Transverse colon (tissue), 4 donors: ENCODE data around the gene SF1. TPM values are rescaled to one million over a fixed set of nuclear protein-coding genes. Genes with fewer than 3 reads are reported as not detected.

Source experiments
- DNase-seq: peaks from one replicate; pipeline ENCODE4 v3.0.0-alpha.2; 2019
- H3K27ac ChIP-seq, 4 donors: fragments of 200-600 bp; sonication (generic); 2 replicates each; pipeline ENCODE4 v1.5.1; 2016 to 2018; ENCODE audit warnings: inconsistent platforms in 4 of 4
- H3K27me3 ChIP-seq: fragments of 200-600 bp; sonication (generic); 2 replicates; pipeline ENCODE4 v1.5.1; 2017; ENCODE audit warnings: inconsistent platforms
- H3K36me3 ChIP-seq, 4 donors: fragments of 200-600 bp; sonication (generic); 2 replicates each; pipeline ENCODE4 v1.5.1; 2017 to 2019; ENCODE audit warnings: inconsistent platforms in 4 of 4
- H3K4me1 ChIP-seq, 4 donors: fragments of 200-600 bp; sonication (generic); 2 replicates each; pipeline ENCODE4 v1.5.1; 2017 to 2020; ENCODE audit warnings: inconsistent platforms in 4 of 4
- H3K4me3 ChIP-seq, 4 donors: fragments of 200-600 bp; sonication (generic); 1 replicate in 1 of 4; 2 replicates in 3 of 4; pipeline versions ENCODE4 v1.5.1 to v1.6.1; 2017 to 2019; ENCODE audit warnings: inconsistent platforms in 4 of 4
- H3K9me3 ChIP-seq, 2 donors: fragments of 200-600 bp; sonication (generic); 2 replicates each; pipeline ENCODE4 v1.5.1; 2017 to 2019; ENCODE audit warnings: inconsistent platforms in 2 of 2
- CTCF ChIP-seq, 5 experiments: fragments of 200-600 bp in 3 of 5; fragments of 450-650 bp in 2 of 5; sonication (generic) in 3 of 5; IDR thresholded peaks; 1 replicate in 2 of 5; 2 replicates in 3 of 5; pipeline ENCODE4 v1.5.1; 2016 to 2017; ENCODE audit warnings: antibody characterized with exemption in 5 of 5, inconsistent platforms in 3 of 5, mild to moderate bottlenecking in 2 of 5, moderate library complexity in 1 of 5
- EP300 ChIP-seq: sonication (generic); formaldehyde crosslinking; IDR thresholded peaks from one replicate; pipeline ENCODE4 v1.6.1; 2017; ENCODE audit warnings: antibody characterized with exemption, low read depth
- POLR2A ChIP-seq: fragments of 450-650 bp; IDR thresholded peaks from one replicate; pipeline ENCODE4 v1.6.1; 2016; ENCODE audit warnings: antibody characterized with exemption, mild to moderate bottlenecking, moderate library complexity
- POLR2AphosphoS5 ChIP-seq, 3 donors: sonication (generic); formaldehyde crosslinking; IDR thresholded peaks; one replicate each; pipeline ENCODE4 v1.6.1; 2016; ENCODE audit warnings: antibody characterized with exemption in 3 of 3
- WGBS, 2 donors: methylation state at CpG; one replicate each; pipeline ENCODE4 v1.1.5; 2018; ENCODE audit warnings: low coverage in 1 of 2; 5-methylcytosine and 5-hydroxymethylcytosine counted together
- in situ Hi-C, 4 donors: fragments of 200-750 bp; cut with MboI; loops; one replicate each; pipeline versions ENCODE4 v1.15.0 to v1.15.1; 2017; ENCODE audit warnings: low sequenced_read_pairs in 3 of 4, low pct_ligation_motif_present in 1 of 4, low pct_unique_long_range_greater_than_20kb in 1 of 4
- intact Hi-C: fragments of 100-400 bp; cut with DNase I; formaldehyde crosslinking; loops from one replicate; pipeline ENCODE4 v1.15.1; 2023; ENCODE audit warnings: low total_unique reads
- total RNA-seq, 4 donors: library from RNA; depleted of rRNA; stranded (reverse); fragments of >200 nt; gene quantifications; one replicate each; pipeline ENCODE4 v1.1.0, GENCODE V29; 2016

The SF1 gene
- total RNA-seq, 4 donors from 2014 or later = 196 to 458 (median 377) TPM

GRCh38 chr11:64718780-64719124 is 59.6 kb downstream of the SF1 start:
- 30 to 68% methylated on average over 4 of the region's 4 CpGs for WGBS, 2 donors
- H3K36me3 ChIP-seq = no peaks in the 10 kb centered on the region

GRCh38 chr11:64718084-64718779 is 60.1 kb downstream of the SF1 start:
- WGBS, 2 donors = 67 to 73% methylated on average over 7 to 15 of the region's 15 CpGs
- Histone ChIP-seq H3K36me3 (no peaks in the 10 kb centered on the region), H3K9me3 (no peaks in the 10 kb centered on the region), H3K27ac (no peak overlapping the region), H3K4me3 (no peak overlapping the region), H3K4me1 (peaks cover 0 to 4% (median 1%) of the 10 kb centered on the region in 4 donors), H3K27me3 (peaks cover 84% of the 10 kb centered on the region)
- TF ChIP-seq POLR2A (no peak), POLR2AphosphoS5 (IDR thresholded peaks at IDR 0.05) (no peak), CTCF (IDR thresholded peaks at IDR 0.05) (no peak), EP300 (no peak)
- intact Hi-C loops (no loop called here), in situ Hi-C loops (no loop called here)
- no peak for DNase-seq

More at GRCh38 chr11:64718780-64719124, 59.6 kb downstream of the SF1 start:
- intact Hi-C loops (no loop called here), in situ Hi-C loops (no loop called here)
- peaks cover 0 to 7% (median 3%) of the 10 kb centered on the region in 4 donors for H3K4me1 ChIP-seq
- TF ChIP-seq POLR2A (no peak), CTCF (IDR thresholded peaks at IDR 0.05) (no peak), EP300 (no peak), POLR2AphosphoS5 (IDR thresholded peaks at IDR 0.05) (no peak)
- H3K27ac ChIP-seq = no peak overlapping the region
- peaks cover 79% of the 10 kb centered on the region for H3K27me3 ChIP-seq
- H3K9me3 ChIP-seq = no peaks in the 10 kb centered on the region
- no peak overlapping the region for H3K4me3 ChIP-seq
- no peak for DNase-seq

- TF ChIP-seq POLR2A (no peak), CTCF (IDR thresholded peaks at IDR 0.05) (no peak), EP300 (no peak), POLR2AphosphoS5 (IDR thresholded peaks at IDR 0.05) (no peak)
- peaks cover 86% of the 10 kb centered on the region for H3K27me3 ChIP-seq
- no peaks in the 10 kb centered on the region for H3K9me3 ChIP-seq
- WGBS, 2 donors = 47% methylated on average over 4 of the region's 4 CpGs; no CpG with 5 or more reads in 1 of the 2 donors
- H3K4me1 ChIP-seq = peaks cover 0 to 10% (median 4%) of the 10 kb centered on the region in 4 donors
- in situ Hi-C loops = no loop called here
- H3K36me3 ChIP-seq = no peaks in the 10 kb centered on the region
- no peak overlapping the region for H3K27ac ChIP-seq
- no peak overlapping the region for H3K4me3 ChIP-seq
- intact Hi-C loops = no loop called here
- no peak for DNase-seq
These were observed 61.1 kb downstream of the SF1 start for GRCh38 chr11:64717268-64717578.

- DNase-seq = no peak
- in situ Hi-C loops (no loop called here), intact Hi-C loops (no loop called here)
- no peak overlapping the region for H3K27ac ChIP-seq
- H3K4me3 ChIP-seq = no peak overlapping the region
- H3K36me3 ChIP-seq = no peaks in the 10 kb centered on the region
- H3K9me3 ChIP-seq = no peaks in the 10 kb centered on the region
- TF ChIP-seq EP300 = no peak
- no peak for TF ChIP-seq CTCF (IDR thresholded peaks at IDR 0.05)
- TF ChIP-seq POLR2AphosphoS5 (IDR thresholded peaks at IDR 0.05) = no peak
- TF ChIP-seq POLR2A = no peak
- peaks cover 0 to 13% (median 4%) of the 10 kb centered on the region in 4 donors for H3K4me1 ChIP-seq
- 28 to 49% methylated on average over 6 to 19 of the region's 21 CpGs for WGBS, 2 donors
- peaks cover 86% of the 10 kb centered on the region for H3K27me3 ChIP-seq
These were observed 61.7 kb downstream of the SF1 start for GRCh38 chr11:64716473-64717267.
